Measurements from ENCODE around the gene TMPRSS3. TPM values are rescaled to one million over a fixed set of nuclear protein-coding genes. Genes with fewer than 3 reads are reported as not detected.
A peak's percentile ranks its signal among the peaks of the same experiment; 100 is the strongest.

TMPRSS3 gene
- total RNA-seq, 6 experiments from 2014 or later = 0.22 to 0.97 (median 0.71) TPM

- DNase-seq (peak in 1 of 3 donors; percentile 37), ATAC-seq (no peak)
- Histone ChIP-seq H3K36me3 (no peaks in the 10 kb centered on the region), H3K4me3 (no peak overlapping the region), H3K27ac (no peak overlapping the region), H3K9me3 (no peaks in the 10 kb centered on the region), H3K4me1 (no peaks in the 10 kb centered on the region), H3K27me3 (no peaks in the 10 kb centered on the region)
- WGBS (ENCODE audit: insufficient coverage, low coverage, low lambda C conversion rate, missing lambda C conversion rate) = 38% methylated on average over 6 of the region's 13 CpGs
- intact Hi-C loops (cut with DNase I) = no loop called here
- TF ChIP-seq, protein P1, sequence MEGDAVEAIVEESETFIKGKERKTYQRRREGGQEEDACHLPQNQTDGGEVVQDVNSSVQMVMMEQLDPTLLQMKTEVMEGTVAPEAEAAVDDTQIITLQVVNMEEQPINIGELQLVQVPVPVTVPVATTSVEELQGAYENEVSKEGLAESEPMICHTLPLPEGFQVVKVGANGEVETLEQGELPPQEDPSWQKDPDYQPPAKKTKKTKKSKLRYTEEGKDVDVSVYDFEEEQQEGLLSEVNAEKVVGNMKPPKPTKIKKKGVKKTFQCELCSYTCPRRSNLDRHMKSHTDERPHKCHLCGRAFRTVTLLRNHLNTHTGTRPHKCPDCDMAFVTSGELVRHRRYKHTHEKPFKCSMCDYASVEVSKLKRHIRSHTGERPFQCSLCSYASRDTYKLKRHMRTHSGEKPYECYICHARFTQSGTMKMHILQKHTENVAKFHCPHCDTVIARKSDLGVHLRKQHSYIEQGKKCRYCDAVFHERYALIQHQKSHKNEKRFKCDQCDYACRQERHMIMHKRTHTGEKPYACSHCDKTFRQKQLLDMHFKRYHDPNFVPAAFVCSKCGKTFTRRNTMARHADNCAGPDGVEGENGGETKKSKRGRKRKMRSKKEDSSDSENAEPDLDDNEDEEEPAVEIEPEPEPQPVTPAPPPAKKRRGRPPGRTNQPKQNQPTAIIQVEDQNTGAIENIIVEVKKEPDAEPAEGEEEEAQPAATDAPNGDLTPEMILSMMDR (IDR thresholded peaks at IDR 0.05) = no peak
- no peak for TF ChIP-seq POLR2A (IDR thresholded peaks at IDR 0.05)
Observed at GRCh38 chr21:42364304-42364865, 31.5 kb downstream of the TMPRSS3 start.

DNA sequence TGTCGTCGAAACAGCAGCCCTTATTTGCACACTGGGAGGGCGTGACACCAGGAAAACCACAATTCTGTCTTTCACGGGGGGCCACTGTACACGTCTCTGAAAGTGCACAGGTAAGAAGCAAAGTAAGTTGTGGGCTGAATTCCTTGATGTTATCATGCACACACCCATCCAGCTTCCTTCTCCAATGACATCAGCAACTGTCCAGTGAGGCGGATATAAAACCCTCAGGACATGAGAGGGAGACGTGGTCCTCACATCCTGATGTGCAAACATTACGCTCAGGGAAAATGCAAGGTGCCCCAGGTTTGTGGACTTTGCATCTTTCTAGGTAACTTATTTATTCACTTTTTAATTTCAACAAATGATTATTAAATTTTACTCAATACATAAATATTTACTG, 32.5 kb downstream of the TMPRSS3 start:
- H3K4me1 ChIP-seq = no peaks in the 10 kb centered on the region
- TF ChIP-seq, protein P1 (IDR thresholded peaks at IDR 0.05) = no peak
- no peak for TF ChIP-seq POLR2A (IDR thresholded peaks at IDR 0.05)
- no peak overlapping the region for H3K27ac ChIP-seq
- intact Hi-C loops (cut with DNase I) = no loop called here
- ATAC-seq (no peak), DNase-seq (peak in 1 of 3 donors; percentile 5)
- no peaks in the 10 kb centered on the region for H3K27me3 ChIP-seq
- no peaks in the 10 kb centered on the region for H3K9me3 ChIP-seq
- H3K4me3 ChIP-seq = no peak overlapping the region
- H3K36me3 ChIP-seq = no peaks in the 10 kb centered on the region
- 57% methylated on average over 6 of the region's 8 CpGs for whole genome bisulfite sequencing (ENCODE audit: insufficient coverage, low coverage, low lambda C conversion rate, missing lambda C conversion rate)

DNA sequence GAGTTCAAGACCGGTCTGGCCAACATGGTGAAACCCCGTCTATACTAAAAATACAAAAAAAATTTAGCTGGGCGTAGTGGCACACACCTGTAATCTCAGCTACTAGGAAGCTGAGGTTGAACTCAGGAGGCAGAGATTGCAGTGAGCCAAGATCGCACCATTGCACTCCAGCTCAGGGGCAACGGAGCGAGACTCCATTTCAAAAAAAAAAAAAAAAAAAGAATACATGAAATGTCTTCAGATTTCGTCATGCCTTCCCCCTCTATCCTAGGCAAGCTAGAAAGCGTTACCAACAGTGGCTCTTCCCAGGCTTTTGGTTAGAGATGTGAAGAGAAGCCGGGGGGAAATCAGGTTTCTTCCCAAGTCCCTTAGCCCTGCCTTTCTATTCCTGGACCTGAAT, 33.2 kb downstream of the TMPRSS3 start:
- WGBS (ENCODE audit: insufficient coverage, low coverage, low lambda C conversion rate, missing lambda C conversion rate) = 55% methylated on average over 6 of the region's 9 CpGs
- no peaks in the 10 kb centered on the region for H3K27me3 ChIP-seq
- H3K4me1 ChIP-seq = no peaks in the 10 kb centered on the region
- no peaks in the 10 kb centered on the region for H3K9me3 ChIP-seq
- ATAC-seq (no peak), DNase-seq (no peak)
- H3K27ac ChIP-seq = no peak overlapping the region
- H3K36me3 ChIP-seq = no peaks in the 10 kb centered on the region
- TF ChIP-seq, protein P1 (IDR thresholded peaks at IDR 0.05) = no peak
- TF ChIP-seq POLR2A (IDR thresholded peaks at IDR 0.05) = no peak
- intact Hi-C loops (cut with DNase I) = no loop called here
- H3K4me3 ChIP-seq = no peak overlapping the region

DNA sequence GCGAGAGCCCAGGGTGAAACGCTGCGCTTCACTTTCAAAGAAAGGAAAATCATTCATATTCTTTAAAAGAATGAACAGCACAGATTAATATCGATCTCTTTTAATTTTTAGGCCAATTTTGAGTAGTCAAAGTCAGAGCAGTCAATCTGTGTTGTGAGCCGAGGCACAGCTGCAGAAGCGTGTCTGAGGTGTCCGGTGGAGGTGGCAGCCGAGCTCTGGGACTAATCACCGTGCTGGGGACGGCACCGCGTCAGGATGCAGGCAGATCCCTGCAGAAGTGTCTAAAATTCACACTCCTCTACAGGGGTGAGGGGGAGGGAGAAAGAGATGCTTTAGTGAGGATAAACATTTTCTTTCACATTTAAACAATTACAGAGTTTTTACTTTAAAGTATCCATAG, 33.7 kb downstream of the TMPRSS3 start:
- H3K27ac ChIP-seq = no peak overlapping the region
- no peak for TF ChIP-seq POLR2A (IDR thresholded peaks at IDR 0.05)
- TF ChIP-seq, protein P1 (IDR thresholded peaks at IDR 0.05) = no peak
- no peaks in the 10 kb centered on the region for H3K36me3 ChIP-seq
- intact Hi-C loops (cut with DNase I) = no loop called here
- H3K4me3 ChIP-seq = no peak overlapping the region
- H3K4me1 ChIP-seq = no peaks in the 10 kb centered on the region
- DNase-seq = peak in 1 of 3 donors; percentile 31
- no peaks in the 10 kb centered on the region for H3K9me3 ChIP-seq
- no peak for ATAC-seq
- WGBS (ENCODE audit: insufficient coverage, low coverage, low lambda C conversion rate, missing lambda C conversion rate) = 81% methylated on average over 12 of the region's 12 CpGs
- H3K27me3 ChIP-seq = no peaks in the 10 kb centered on the region

DNA sequence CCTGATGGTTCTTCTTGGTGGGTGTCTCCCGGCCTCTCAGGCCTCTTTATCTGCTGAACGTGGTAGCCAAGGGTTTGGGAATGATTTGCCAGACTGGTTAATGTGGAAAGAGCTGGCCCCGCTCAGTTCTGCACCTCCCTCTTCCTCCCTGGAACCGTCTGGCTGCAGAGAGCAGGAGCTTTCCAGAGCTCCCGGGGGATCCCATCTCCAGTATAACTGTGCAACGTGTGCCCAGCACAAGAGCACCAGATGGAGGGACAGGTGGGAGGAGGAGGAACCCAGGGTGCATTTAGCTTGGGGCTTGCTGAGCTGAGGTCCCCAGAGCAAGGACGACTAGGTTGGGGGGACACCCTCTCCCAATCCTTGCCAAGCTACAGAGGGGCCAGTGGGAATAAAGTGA, 34.6 kb downstream of the TMPRSS3 start:
- TF ChIP-seq, protein P1 (IDR thresholded peaks at IDR 0.05) = no peak
- no peak for TF ChIP-seq POLR2A (IDR thresholded peaks at IDR 0.05)
- Histone ChIP-seq H3K9me3 (no peaks in the 10 kb centered on the region), H3K27me3 (no peaks in the 10 kb centered on the region), H3K4me3 (no peak overlapping the region), H3K27ac (no peak overlapping the region), H3K4me1 (no peaks in the 10 kb centered on the region), H3K36me3 (no peaks in the 10 kb centered on the region)
- ATAC-seq = no peak
- intact Hi-C loops (cut with DNase I) = no loop called here
- DNase-seq = peak in 1 of 3 donors; percentile 22
- WGBS (ENCODE audit: insufficient coverage, low coverage, low lambda C conversion rate, missing lambda C conversion rate) = 40% methylated on average over 1 of the region's 7 CpGs
